ENCODE results near the gene LIPG.
"Not testable (repeated sequence)": the region's sequence is repeated elsewhere in the genome, so short reads cannot be mapped to it uniquely, and the experiment has no call there.

LIPG gene

GRCh38 chr18:49520661-49521145 is 41.2 kb upstream of the LIPG start:
- peak; percentile 20 for DNase-seq (ENCODE audit: low read depth)
- no peak overlapping the region for H3K4me3 ChIP-seq (ENCODE audit: low read depth, low read length)
- no peak for TF ChIP-seq CTCF (conservative IDR thresholded peaks at IDR 0.05; ENCODE audit: low read depth, low read length)

DNA sequence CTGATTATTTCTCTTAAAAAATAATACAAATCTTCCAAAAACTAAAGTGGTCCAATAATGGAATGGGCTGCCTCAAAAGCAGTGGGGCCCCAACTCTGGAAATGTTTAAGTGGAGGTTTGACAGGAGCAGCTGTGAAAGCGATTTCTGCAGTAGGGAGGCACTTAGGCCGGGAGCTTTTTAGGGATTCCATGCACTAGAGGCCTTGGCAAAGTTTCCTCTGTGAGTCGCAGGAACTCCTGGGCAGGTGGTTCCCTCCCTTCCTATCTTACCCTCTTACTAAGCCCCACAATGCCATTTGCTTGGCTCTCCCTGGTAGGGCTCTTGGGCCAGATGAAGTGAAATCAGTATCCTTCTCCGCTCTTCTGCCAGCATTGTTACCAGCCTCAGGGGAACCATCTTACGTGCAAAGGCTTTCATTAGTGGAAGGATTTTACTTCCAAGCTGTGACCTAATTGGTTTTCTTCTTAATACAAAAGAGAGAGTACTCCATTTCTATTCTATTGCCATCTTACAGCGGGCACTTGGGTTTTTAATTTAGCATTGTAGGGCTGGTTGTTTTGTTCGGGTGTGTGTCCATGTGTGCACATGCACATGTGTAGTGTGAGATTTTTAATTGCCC is 40.5 kb upstream of the LIPG start:
- DNase-seq (ENCODE audit: low read depth), result no peak
- TF ChIP-seq CTCF (conservative IDR thresholded peaks at IDR 0.05; ENCODE audit: low read depth, low read length), result no peak
- H3K4me3 ChIP-seq (ENCODE audit: low read depth, low read length), result no peak overlapping the region

GRCh38 chr18:49523580-49524093 is 38.2 kb upstream of the LIPG start:
- not testable (repeated sequence) for H3K4me3 ChIP-seq (ENCODE audit: low read depth, low read length); DNase-seq (ENCODE audit: low read depth)

- TF ChIP-seq CTCF (conservative IDR thresholded peaks at IDR 0.05; ENCODE audit: low read depth, low read length), result no peak
- DNase-seq (ENCODE audit: low read depth), result no peak
- H3K4me3 ChIP-seq (ENCODE audit: low read depth, low read length), result no peak overlapping the region
Measured at GRCh38 chr18:49524349-49524748, 37.5 kb upstream of the LIPG start.

DNA sequence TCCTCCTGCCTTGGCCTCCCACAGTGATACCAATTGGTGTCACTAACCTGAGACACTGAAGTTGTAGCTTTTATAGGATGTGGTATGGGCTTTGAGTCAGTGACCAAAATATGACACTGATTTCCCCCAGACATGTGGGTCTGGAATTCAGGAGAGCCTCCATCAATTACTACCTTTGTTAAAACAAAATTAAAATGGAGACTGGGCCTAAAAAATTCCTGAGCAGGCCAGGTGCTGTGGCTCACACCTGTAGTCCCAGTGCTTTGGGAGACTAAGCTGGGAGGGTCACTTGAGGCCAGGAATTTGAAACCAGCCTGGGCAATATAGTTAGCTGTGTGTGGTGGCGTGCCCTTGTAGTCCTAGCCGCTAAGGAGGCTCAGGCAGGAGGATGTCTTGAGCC is 36.9 kb upstream of the LIPG start:
- DNase-seq (ENCODE audit: low read depth), result no peak
- TF ChIP-seq CTCF (conservative IDR thresholded peaks at IDR 0.05; ENCODE audit: low read depth, low read length), result no peak
- H3K4me3 ChIP-seq (ENCODE audit: low read depth, low read length), result no peak overlapping the region

GRCh38 chr18:49525981-49526380 is 35.9 kb upstream of the LIPG start:
- DNase-seq (ENCODE audit: low read depth), result no peak
- TF ChIP-seq CTCF (conservative IDR thresholded peaks at IDR 0.05; ENCODE audit: low read depth, low read length), result no peak

GRCh38 chr18:49527631-49528327 is 34.1 kb upstream of the LIPG start:
- no peak overlapping the region for H3K4me3 ChIP-seq (ENCODE audit: low read depth, low read length)
- no peak for DNase-seq (ENCODE audit: low read depth)
- no peak for TF ChIP-seq CTCF (conservative IDR thresholded peaks at IDR 0.05; ENCODE audit: low read depth, low read length)

More at GRCh38 chr18:49525981-49526380, 35.9 kb upstream of the LIPG start:
- H3K4me3 ChIP-seq (ENCODE audit: low read depth, low read length), result no peak overlapping the region
